Testis (tissue), 3 donors: ENCODE measurements around the gene SETD3. TPM values are rescaled to one million over a fixed set of nuclear protein-coding genes. Genes with fewer than 3 reads are reported as not detected.

Source experiments
- DNase-seq: peaks from one replicate; pipeline ENCODE4 v3.0.0-alpha.2; 2019
- H3K27ac ChIP-seq, 2 donors: fragments of 200-600 bp; sonication (generic); one replicate each; pipeline ENCODE4 v1.5.1; 2019
- H3K27me3 ChIP-seq: fragments of 200-600 bp; sonication (generic); one replicate; pipeline ENCODE4 v1.5.1; 2019
- H3K36me3 ChIP-seq: fragments of 200-600 bp; sonication (generic); one replicate; pipeline ENCODE4 v1.5.1; 2017; ENCODE audit warnings: low read depth; ENCODE audit errors: missing control alignments
- H3K4me1 ChIP-seq: fragments of 200-600 bp; sonication (generic); one replicate; pipeline ENCODE4 v1.5.1; 2019
- H3K4me3 ChIP-seq, 2 donors: fragments of 200-600 bp; sonication (generic); one replicate each; pipeline ENCODE4 v1.5.1; 2017 to 2019
- H3K9me3 ChIP-seq: fragments of 200-600 bp; sonication (generic); one replicate; pipeline ENCODE4 v1.5.1; 2017
- CTCF ChIP-seq, 3 experiments: fragments of 450-650 bp in 2 of 3; fragments of 200-600 bp in 1 of 3; sonication (generic) in 1 of 3; IDR thresholded peaks; one replicate each; pipeline ENCODE4 v1.5.1; 2016 to 2019; ENCODE audit warnings: antibody characterized with exemption in 3 of 3, mild to moderate bottlenecking in 2 of 3, moderate library complexity in 1 of 3
- POLR2A ChIP-seq: fragments of 450-650 bp; IDR thresholded peaks from one replicate; pipeline ENCODE4 v1.6.1; 2017; ENCODE audit warnings: antibody characterized with exemption, mild to moderate bottlenecking, moderate library complexity
- WGBS, 2 donors: methylation state at CpG; one replicate each; pipeline ENCODE4 v1.1.5; 2018; 5-methylcytosine and 5-hydroxymethylcytosine counted together
- intact Hi-C: fragments of 100-400 bp; cut with DNase I; formaldehyde crosslinking; loops from one replicate; pipeline ENCODE4 v1.15.1; 2023; ENCODE audit warnings: low total_unique reads
- polyA plus RNA-seq: library from polyadenylated mRNA; stranded (reverse); fragments of 350-450 nt; fragmentation: Illumina TruSeq; extraction: RNeasy Lipid Tissue Mini Kit (QIAGEN cat#74804); gene quantifications from one replicate; pipeline ENCODE4 v1.2.3, GENCODE V29; 2014; ENCODE audit warnings: low read depth, low replicate concordance; ENCODE audit not compliant: insufficient read depth
- total RNA-seq, 2 donors: library from RNA; depleted of rRNA; stranded (reverse); fragments of >200 nt; gene quantifications; one replicate each; pipeline ENCODE4 v1.2.3, GENCODE V29; 2016

Gene SETD3
- total and polyA plus RNA-seq, 3 donors from 2014 or later = 135 to 186 (median 160) TPM

GRCh38 chr14:99388286-99388685 lies 92.4 kb downstream of the SETD3 start:
- Histone ChIP-seq H3K4me3 (no peak overlapping the region), H3K4me1 (no peaks in the 10 kb centered on the region), H3K27me3 (no peaks in the 10 kb centered on the region), H3K9me3 (no peaks in the 10 kb centered on the region), H3K27ac (no peak overlapping the region), H3K36me3 (no peaks in the 10 kb centered on the region)
- intact Hi-C loops = no loop called here
- no peak for DNase-seq
- TF ChIP-seq CTCF (IDR thresholded peaks at IDR 0.05) (no peak), POLR2A (no peak)
- 85 to 86% methylated on average over 11 to 12 of the region's 12 CpGs for WGBS, 2 donors

GRCh38 chr14:99387880-99388279 lies 92.8 kb downstream of the SETD3 start:
- TF ChIP-seq POLR2A (no peak), CTCF (IDR thresholded peaks at IDR 0.05) (no peak)
- Histone ChIP-seq H3K4me3 (no peak overlapping the region), H3K4me1 (no peaks in the 10 kb centered on the region), H3K27me3 (no peaks in the 10 kb centered on the region), H3K9me3 (no peaks in the 10 kb centered on the region), H3K36me3 (no peaks in the 10 kb centered on the region), H3K27ac (no peak overlapping the region)
- 79 to 82% methylated on average over 5 of the region's 5 CpGs for WGBS, 2 donors
- no peak for DNase-seq
- intact Hi-C loops = no loop called here

GRCh38 chr14:99384450-99385417 lies 95.9 kb downstream of the SETD3 start:
- Histone ChIP-seq H3K4me1 (no peaks in the 10 kb centered on the region), H3K4me3 (no peak overlapping the region), H3K9me3 (no peaks in the 10 kb centered on the region), H3K36me3 (no peaks in the 10 kb centered on the region), H3K27me3 (no peaks in the 10 kb centered on the region), H3K27ac (no peak overlapping the region)
- DNase-seq = no peak
- 48 to 65% methylated on average over 19 to 20 of the region's 20 CpGs for WGBS, 2 donors
- intact Hi-C loops = no loop called here
- TF ChIP-seq POLR2A (no peak), CTCF (IDR thresholded peaks at IDR 0.05) (no peak)

- no peak overlapping the region for H3K27ac ChIP-seq
- H3K9me3 ChIP-seq = no peaks in the 10 kb centered on the region
- no peak overlapping the region for H3K4me3 ChIP-seq
- 56 to 68% methylated on average over 33 to 36 of the region's 36 CpGs for WGBS, 2 donors
- TF ChIP-seq CTCF (IDR thresholded peaks at IDR 0.05) = no peak
- TF ChIP-seq POLR2A = no peak
- H3K4me1 ChIP-seq = no peaks in the 10 kb centered on the region
- intact Hi-C loops = no loop called here
- no peak for DNase-seq
- no peaks in the 10 kb centered on the region for H3K27me3 ChIP-seq
- no peaks in the 10 kb centered on the region for H3K36me3 ChIP-seq
Observed at GRCh38 chr14:99383472-99384449, 96.9 kb downstream of the SETD3 start.
